ENCODE data around the gene RC3H1.
A peak's percentile ranks its signal among the peaks of the same experiment; 100 is the strongest.
"Not testable (repeated sequence)": the region's sequence is repeated elsewhere in the genome, so short reads cannot be mapped to it uniquely, and the experiment has no call there.

The RC3H1 gene, protein sequence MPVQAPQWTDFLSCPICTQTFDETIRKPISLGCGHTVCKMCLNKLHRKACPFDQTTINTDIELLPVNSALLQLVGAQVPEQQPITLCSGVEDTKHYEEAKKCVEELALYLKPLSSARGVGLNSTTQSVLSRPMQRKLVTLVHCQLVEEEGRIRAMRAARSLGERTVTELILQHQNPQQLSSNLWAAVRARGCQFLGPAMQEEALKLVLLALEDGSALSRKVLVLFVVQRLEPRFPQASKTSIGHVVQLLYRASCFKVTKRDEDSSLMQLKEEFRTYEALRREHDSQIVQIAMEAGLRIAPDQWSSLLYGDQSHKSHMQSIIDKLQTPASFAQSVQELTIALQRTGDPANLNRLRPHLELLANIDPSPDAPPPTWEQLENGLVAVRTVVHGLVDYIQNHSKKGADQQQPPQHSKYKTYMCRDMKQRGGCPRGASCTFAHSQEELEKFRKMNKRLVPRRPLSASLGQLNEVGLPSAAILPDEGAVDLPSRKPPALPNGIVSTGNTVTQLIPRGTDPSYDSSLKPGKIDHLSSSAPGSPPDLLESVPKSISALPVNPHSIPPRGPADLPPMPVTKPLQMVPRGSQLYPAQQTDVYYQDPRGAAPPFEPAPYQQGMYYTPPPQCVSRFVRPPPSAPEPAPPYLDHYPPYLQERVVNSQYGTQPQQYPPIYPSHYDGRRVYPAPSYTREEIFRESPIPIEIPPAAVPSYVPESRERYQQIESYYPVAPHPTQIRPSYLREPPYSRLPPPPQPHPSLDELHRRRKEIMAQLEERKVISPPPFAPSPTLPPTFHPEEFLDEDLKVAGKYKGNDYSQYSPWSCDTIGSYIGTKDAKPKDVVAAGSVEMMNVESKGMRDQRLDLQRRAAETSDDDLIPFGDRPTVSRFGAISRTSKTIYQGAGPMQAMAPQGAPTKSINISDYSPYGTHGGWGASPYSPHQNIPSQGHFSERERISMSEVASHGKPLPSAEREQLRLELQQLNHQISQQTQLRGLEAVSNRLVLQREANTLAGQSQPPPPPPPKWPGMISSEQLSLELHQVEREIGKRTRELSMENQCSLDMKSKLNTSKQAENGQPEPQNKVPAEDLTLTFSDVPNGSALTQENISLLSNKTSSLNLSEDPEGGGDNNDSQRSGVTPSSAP

DNA sequence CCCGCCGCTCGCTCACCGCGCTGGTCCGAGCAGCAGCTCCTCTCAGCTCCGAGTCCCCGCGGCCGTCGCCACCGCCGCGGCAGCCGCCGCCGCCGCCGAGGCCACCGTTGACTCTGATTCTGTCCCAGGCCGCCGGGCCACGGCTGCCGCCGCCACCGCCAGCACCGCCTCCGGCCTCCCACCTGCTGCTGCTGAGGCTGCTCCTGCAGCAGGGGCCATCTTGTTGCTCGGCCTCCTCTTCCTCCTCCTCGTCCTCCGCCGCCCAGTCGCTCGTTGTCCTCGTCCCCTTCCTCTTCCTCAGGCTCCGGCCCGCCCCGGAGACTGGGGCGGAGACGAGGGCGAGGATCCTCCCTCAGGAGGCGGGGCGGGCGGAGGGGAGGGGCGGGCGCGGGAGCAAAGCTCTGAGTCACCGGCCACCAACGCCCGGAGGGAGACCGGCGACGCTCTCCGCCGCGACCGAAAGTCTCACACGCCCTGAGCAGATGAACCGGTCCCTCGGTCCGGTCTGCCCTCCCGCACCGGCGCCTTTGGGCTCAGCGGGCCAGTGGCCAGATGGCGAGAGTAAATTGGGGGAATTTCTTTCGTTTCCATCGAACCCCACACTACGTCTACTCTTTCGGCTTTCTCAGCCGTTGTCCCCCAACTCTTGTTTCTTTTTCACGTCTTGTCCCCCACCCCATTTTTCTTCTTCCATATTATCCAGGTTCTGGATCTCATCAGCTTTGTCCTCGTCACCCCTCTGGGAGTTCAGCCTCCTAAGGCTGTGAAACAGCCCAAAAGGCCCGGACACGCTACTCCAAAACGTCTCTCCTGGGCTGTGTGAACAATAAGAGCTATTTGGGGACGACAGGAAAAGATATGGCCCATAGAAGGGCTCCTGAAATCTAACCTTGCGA, at the start of gene RC3H1:
Gene RC3H1, minus strand, starts transcription at position 278 of the 896 bp plus-strand sequence. CDS start 29,372 bp downstream, outside the sequence.
- DNase-seq, result peak; percentile 67 to 81

DNA sequence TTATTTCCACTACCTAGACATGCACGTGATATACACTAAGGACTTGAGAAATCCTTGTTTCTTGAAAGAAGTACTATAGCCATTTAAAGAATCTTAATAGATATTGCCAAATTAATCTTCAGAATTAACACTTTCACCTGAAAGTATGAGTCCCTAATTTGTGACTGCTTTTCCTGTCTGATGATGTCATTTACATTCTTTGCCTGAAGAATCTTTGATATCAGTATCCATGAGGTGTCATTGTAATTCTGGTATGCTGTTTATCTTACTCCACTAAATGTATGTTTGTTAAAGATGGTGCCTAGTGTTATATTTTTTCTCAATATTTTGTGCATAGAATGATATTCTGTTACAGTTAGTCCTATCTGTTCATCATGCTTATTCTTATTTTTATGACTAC, 48.5 kb upstream of the RC3H1 start:
- DNase-seq, result no peak

DNA sequence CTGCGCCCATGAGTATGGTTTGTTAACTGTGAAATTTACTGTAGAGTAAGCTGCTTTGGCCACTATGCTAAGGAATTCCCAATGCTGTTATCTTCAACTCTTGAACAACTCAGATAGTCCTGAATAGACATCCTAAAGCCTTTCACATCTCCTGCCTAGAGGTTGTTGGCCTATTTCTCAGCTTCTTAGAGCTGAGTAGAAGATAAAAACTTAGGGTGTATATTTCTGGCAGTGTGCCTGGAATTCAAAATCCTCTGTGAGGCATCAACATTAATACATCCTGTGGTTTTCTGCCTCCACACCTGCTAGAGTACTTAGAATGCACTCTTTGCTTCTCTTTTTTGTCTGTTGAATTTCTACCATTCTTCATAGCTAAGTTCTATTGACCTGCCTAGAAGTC, 45.8 kb upstream of the RC3H1 start:
- no peak for DNase-seq

DNA sequence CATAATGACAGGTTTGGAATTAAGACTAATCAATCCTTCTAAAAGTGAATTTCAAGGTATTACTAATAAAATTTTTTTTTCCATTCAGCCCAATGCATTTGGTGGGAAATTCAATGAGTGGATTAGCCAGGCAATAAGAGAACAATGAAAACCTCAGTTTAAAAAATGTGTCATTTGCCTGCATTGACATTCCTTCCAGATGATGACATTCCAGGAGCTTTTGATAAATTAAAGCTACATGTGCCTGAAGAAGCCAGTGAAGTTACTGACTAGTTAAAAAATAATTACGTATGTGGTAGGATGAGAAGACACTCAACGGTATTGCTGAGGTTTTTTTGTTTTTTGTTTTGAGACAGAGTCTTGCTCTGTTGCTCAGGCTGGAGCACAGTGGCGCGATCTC, 37.9 kb upstream of the RC3H1 start:
- DNase-seq, result no peak

DNA sequence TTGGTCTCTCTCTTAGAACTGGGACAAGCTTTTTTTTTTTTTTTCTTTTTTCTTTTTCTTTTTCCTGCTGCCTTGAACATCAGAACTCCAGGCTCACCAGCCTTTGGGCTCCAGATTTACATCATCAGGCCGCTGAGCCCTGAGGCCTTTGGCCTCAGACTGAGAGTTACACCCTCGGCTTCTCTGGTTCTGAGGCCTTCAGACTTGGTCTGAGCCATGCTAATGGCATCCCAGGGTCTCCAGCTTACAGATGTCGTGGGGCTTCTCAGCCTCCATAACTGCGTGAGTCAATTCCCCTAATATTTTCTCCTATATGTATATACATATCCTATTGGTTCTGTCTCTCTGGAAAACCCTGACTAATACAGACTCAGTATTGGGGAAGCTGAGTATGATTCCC, 36.5 kb upstream of the RC3H1 start:
- DNase-seq, result no peak

DNA sequence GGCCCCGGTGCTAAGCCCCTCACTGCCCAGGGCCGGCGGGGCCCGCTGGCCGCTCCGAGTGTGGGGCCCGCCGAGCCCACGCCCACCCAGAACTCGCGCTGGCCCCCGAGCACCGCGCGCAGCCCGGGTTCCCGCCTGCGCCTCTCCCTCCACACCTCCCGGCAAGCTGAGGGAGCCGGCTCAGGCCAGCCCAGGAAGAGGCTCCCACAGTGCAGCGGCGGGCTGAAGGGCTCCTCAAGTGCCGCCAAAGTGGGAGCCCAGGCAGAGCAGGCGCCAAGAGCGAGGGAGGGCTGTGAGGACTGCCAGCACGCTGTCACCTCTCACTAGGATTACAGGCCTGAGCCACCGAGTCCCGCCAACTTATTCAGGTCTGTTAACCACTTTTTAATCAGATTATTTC, 34.5 kb upstream of the RC3H1 start:
- DNase-seq, result not testable (repeated sequence)

DNA sequence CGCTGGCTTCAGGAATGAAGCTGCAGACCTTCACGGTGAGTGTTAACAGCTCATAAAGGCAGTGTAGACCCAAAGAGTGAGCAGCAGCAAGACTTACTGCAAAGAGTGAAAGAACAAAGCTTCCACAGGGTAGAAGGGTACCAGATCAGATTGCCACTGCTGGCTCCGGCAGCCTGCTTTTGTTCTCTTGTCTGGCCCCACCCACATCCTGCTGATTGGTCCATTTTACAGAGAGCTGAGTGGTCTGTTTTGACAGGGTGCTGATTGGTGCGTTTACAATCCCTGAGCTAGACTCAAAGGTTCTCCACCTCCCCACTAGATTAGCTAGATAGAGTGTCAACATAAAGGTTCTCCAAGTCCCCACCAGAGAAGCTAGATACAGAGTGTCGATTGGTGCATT, 33.6 kb upstream of the RC3H1 start:
- DNase-seq, result not testable (repeated sequence)

DNA sequence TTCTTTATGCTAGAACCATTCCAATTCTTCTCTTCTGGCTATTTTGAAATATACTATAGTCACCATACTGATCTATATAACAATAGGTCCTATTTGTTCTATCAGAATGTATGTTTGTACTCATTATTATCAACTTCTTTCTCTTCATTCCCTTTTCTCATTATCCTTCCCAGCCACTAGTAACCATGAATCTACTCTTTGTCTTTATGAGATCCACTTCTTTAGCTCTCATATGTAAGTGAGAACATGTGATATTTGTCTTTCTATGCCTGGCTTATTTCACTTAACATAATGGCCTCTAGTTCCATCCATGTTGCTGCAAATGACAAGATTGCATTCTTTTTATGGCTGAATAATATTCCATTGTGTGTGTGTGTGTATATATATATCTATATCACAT, 31.7 kb upstream of the RC3H1 start:
- DNase-seq, result no peak

DNA sequence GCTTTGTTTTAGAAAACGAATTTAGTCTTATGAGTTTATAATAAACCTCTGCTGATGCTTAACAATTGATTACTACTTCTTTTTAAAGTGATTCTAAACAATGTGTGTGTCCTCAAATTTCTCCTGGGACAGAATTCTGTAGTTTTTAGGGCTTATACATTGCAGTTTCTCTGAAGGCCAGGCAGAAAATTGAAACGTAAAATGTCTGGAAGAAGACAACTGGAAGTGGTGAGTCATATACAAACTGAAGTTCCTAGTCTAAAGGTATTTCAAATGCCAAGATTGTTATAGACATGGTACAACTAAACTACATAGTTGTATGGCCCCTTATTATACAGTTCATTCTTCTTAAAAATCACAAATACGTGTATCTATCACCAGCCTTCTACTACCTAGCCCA, 30.5 kb upstream of the RC3H1 start:
- no peak for DNase-seq

DNA sequence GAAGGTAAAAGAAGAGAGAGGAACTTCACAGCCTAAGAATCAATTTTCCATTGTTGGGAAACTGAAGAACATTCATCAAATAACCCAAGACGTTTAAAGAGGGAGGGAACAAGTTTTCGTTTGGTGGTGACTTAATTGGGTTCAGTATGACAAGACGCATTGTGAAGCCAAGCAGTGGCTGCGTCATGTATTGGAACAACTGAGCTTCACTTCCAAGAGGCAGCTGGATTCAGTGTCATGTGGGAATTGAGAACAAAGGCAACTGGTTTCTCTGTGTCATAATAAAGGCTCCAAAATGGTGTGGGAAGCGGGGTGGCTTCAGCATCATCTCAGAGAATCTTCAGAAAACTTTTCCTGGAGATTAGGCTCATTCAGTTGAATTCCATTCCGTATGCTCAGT, 29.8 kb upstream of the RC3H1 start:
- no peak for DNase-seq

DNA sequence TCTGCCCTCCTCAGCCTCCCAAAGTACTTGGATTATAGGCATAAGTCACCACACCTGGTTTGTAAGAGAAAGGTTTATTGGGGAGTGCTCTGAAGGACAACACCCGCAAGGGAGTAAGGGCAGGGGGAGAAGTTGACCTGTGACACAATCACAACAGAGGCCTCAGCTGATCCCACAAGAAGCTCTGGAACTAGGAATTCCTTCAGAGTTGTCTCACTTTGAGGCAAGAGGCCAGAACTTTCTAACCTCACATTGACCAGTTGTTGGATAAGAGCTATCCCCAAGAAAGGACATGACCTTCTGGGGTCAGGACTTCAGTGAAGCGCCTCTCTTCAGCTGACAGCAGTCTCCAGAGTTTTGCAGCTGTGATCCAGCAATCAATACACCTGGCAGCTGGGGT, 27.4 kb upstream of the RC3H1 start:
- no peak for DNase-seq

DNA sequence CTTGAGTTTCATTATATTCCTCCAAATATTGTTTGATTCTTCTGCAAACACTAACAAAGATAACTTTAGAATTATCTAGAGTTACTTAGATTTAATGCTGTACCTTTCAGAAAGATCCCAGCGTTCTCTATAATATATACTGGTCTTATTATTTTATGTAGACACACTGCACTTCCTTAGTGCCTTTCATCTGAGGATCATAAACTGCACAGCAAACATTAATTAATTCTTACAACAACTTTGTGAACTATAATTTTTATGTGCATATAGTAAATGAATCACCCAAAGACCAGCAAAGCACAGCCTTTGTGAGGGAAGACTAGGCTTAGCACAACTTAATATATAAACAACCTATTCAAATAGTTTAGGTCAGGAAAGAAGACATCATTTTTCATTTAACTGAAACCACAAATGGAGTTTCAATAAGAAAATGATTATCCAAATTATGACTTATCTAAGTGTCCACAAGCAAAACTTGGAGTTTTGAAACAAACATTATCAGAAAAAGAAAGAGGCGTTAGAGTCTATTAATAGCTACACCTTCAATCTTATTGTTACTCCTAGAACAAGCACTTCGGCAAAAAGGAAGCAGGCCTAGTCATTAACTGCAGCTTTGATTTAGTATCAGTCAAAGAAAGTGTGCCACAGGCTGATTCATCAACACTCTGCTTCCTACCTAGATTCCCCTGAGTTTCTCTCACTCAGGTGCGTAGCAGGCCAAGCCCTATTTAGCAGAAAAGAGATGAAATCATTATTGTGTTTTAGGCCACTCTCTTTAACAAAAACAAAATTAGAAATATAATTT, 22.5 kb upstream of the RC3H1 start:
- DNase-seq, result no peak

DNA sequence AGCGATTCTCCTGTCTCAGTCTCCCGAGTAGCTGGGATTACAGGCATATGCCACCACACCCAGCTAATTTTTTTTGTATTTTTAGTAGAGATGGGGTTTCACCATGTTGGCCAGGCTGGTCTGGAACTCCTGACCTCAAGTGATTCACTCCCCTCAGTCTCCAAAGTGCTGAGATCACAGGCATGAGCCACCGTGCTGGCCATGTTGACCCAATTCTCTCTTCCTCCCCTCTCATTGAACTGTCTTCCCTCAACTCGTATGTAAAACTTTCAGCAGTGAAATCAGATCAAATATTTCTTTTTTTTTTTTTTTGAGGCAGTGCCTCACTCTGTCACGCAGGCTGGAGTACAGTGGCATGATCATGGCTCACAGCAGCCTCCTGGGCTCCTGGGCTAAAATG, 20.4 kb upstream of the RC3H1 start:
- not testable (repeated sequence) for DNase-seq

DNA sequence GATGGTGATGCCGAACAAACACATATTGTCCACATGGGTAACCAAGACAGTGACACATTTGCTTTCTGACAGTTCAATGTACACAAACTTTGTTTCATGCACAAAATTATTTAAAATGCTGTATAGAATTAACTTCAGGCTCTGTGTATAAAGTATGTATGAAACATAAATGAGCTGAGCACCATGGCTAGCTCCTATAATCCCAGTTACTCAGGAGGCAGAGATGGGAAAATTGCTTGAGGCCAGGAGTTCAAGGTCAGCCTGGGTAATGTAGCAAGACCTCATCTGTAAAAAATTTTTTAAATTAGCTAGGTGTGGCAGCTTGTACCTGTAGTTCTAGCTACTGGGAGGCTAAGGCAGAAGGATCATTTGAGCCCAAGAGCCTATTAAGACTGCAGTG, 19.2 kb upstream of the RC3H1 start:
- DNase-seq, result no peak

DNA sequence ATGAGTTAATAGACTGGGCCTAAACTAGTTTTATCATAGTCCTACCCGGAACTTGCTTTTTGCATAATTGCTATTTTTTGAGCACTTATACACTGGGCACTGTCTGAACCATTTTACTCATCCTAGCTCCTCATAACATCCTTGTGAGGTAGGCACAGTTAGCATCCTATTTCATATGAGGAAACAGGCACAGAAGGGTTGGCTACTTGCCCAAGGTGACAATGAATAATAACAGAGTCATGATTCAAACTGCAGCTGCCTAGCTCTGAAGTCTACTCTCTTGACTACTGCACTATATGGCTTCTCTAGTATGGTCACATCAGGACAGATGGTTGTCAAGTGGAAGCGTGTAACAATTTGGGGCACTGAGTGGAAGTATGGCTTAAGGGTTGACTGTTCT, 18.2 kb upstream of the RC3H1 start:
- peak; percentile 92 to 96 for DNase-seq

DNA sequence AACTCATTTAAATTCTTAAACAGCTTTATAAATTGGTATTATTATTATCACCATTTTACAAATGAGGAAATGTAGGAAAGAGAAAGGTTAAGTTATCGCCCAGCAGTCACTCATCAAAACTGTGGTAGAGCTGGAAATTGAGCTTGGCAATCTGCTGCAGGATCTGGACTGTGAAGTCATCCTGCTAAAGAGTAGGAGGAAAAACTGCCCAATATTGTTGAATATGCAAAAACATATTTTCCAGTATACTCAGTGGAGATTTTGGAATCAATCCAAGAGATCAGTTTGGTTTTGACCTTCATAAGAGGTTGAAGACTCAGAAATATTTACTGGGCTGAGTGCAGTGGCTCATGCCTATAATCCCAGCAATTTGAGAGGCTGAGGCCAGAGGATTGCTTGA, 16.9 kb upstream of the RC3H1 start:
- no peak for DNase-seq

DNA sequence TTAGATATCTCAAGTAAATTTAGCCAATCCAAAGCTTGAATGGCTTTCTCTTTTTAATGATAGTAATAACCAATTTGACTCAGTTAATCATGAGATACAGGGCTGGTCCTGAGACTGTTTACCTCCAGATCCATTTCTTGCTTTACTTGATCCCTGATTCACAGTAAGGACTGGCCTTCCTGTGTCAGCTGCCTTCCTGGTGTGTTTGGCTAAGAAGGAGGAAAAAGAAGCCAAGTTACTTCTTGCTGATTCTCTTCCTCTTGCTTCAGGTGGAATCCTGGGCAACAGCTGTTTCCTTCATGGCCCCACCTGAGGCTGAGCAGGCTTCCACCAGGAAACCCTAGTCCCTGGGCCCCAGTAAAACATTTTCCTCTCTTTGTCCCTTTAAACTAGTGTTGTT, 14.6 kb upstream of the RC3H1 start:
- no peak for DNase-seq

DNA sequence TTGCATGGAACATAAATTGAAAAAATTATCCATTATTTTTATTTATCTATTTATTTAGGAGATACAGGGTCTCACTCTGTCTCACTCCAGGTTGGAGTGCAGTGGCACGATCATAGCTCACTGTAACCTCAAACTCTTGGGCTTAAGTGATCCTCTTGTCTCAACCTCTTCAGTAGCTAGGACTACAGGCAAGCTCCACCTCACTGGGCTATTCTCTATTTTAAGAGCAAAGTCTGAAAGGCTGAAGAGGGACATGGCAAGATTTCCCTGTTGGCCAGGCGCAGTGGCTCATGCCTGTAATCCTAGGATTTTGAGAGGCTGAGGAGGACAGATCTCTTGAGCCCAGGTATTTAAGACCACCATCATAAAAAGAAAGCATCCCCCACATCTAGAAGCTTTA, 14.0 kb upstream of the RC3H1 start:
- no peak for DNase-seq

DNA sequence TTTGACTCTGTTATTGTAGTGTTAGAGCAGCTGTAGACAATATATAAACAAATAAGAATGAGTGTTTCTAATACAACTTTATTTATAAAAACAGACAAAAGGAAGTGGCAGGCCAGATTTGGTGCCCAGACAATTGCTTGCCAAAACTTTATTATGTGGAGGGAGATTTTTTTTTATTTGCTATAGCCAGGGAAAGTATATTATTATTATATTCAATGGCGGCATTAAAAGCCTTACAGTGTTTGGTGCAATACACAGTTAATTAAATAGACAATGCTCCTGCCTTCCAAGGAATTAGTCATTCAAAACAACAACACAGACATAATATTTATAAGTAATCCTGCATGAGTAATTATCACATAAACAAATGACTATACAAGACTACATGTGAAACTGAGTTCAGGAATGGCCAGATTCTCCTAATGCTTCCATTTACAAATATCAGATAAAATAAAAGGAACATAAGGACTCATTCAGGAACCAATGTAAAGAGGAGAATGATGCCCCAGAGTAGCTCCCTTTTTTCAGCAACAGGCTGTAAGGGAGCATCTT, 10.6 kb upstream of the RC3H1 start:
- DNase-seq, result no peak

DNA sequence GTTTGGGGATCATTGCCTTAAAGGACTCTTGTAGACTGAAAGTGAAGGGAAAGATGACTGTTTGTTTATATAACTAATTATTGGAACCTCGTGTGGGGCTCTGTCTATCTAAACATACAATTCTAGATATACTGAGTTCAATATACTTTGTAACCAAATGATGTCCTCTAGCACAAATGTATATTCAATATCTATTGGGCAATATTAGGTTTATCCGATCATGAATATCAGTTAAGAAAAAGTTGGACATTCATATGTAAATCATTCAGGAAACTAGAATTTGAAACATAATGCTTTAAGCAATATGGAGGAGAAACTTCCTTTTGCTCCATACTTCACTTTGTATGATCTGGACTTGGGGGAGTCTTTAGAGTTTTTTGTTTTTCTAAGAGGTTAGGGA, 8.9 kb upstream of the RC3H1 start:
- no peak for DNase-seq

DNA sequence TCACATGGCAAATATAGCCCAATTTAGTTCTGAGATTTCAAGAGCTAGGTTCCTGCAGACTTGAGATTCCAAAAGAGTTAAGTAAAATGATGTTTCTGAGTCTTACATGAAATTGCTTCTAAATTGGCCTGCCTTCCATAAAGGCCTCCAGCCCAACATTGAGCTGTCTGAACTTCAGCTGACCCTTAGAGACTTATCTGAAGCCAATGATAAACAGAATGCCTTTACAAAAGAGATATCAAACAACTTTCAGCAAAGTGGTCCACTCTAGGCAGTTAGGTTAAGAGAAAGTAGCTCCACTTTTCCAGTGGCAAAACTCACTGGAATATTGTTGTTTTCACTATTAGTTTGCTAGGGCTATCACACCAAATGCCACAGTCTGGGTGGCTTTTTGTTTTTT, 6.3 kb upstream of the RC3H1 start:
- DNase-seq, result no peak

All from NCI-H524 (cell line).